HG03025 (cell line): ENCODE measurements around the gene USP50.
"Not testable (repeated sequence)": the region's sequence is repeated elsewhere in the genome, so short reads cannot be mapped to it uniquely, and the experiment has no call there.

Source experiments
- ATAC-seq: cut with Tn5 transposase; IDR thresholded peaks from one replicate; pipeline ENCODE4 v1.9.1; 2021; ENCODE audit warnings: mild to moderate bottlenecking, moderate library complexity; ENCODE audit not compliant: unreplicated experiment, low FRiP score

Gene USP50

DNA sequence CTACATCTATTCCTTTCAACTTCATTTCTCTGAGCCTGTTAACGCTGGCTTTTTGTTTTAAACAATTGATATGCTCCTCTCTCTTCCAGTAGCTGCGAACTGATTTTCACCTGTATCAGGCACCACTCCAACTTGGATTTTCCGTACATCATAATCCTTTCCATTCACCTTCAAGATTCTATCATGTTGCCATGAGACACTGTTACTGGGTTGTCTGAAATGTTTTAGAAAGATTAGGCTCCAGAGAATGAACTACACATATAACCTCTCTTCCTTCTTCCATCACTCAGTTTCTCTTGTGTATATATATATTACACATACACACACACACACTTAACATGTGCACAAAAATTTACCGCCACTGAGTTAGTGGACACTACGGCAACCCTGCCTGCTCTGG is at the start of gene USP50:
Gene USP50, minus strand, starts transcription at position 101 of the 400 bp plus-strand sequence. CDS start 141 bp downstream, outside the sequence.
- no peak for ATAC-seq

DNA sequence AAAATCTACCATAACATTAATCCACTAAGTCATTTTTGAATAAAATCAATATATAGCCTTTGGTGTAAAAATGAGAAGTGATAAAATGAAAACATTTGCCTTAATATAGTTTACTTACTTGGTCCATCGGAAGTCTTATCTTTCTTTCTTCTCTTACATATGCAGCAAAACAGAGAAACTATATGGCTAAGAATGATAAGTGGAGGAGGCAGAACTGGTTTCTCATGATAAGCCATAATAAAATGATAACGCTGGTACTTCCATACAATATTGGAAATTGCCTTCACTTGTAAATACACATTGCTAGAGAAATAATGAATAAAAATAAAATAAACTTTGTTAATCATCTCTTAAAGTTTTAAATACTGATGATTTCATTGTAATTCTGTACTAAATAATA is 47.8 kb upstream of the USP50 start:
- no peak for ATAC-seq

GRCh38 chr15:50593761-50594160 is 47.3 kb upstream of the USP50 start:
- ATAC-seq, result no peak

DNA sequence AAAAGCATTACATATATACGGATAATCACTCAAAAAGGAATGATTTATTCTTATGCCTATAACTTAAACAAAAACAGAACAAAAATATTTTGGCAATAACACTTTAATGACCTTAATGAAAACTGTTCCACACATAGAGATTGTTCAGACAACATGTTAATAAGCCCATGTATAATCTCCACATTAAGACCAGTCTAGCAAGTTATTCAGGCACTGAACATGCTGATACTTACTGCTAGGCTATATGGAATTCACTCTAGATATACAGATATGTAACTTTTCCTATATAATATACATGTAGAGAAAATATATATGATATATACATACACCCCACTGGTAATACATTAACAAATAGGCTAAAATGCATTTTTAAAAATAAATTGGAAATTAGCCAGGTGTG is 43.8 kb upstream of the USP50 start:
- no peak for ATAC-seq

DNA sequence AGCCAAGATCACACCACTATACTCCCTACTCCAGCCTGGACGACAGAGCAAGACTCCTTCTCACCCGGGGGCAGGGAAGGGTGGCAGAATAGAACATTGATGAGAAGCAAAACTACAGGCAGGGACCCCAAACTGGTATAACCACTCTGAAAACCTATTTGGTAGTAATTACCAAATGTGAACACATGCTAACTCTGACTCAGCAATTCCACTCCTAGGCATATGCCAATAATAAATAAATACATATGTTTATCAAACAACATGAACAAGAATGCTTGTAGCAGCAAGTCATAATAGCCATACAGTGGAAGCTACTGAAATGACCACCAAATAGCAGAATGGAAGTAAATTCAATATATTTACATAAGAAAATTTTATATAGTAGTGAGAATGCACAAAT is 31.0 kb upstream of the USP50 start:
- no peak for ATAC-seq

- no peak for ATAC-seq
These were observed 29.7 kb upstream of the USP50 start for GRCh38 chr15:50576166-50576565.

DNA sequence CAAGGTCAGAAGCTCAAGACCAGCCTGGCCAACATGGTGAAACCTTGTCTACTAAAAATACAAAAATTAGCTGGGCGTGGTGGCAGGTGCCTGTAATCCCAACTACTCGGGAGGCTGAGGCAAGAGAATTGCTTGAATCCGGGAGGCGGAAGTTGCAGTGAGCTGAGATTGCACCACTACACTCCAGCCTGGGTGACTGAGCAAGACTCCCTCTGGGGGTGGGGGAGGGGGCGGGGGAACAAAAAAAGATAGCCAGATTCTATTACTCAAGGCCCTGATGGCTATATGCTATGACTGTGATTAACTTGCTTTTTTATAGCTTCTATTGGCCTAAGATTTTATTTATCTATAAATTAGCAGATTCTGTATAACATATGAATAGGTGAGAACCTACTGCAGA is 27.4 kb upstream of the USP50 start:
- ATAC-seq, result not testable (repeated sequence)

DNA sequence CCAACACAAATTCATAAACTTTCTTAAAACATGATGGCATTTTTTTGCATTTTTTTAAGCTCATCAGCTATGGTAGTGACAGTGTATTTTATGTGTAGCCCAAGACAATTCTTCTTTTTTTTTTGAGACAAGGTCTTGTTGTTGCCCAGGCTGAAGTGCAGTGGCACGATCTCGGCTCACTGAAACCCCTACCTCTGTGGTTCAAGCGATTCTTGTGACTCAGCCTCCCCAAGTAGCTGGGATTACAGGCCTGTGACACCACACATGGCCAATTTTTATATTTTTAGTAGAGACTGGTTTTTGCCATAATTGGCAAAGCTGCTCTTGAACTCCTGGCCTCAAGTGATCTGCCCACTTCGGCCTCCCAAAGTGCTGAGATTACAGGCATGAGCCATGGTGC is 17.3 kb upstream of the USP50 start:
- ATAC-seq, result no peak

- no peak for ATAC-seq
These were observed 16.5 kb upstream of the USP50 start for GRCh38 chr15:50562735-50563640.

GRCh38 chr15:50558012-50558411 is 11.5 kb upstream of the USP50 start:
- ATAC-seq, result no peak

DNA sequence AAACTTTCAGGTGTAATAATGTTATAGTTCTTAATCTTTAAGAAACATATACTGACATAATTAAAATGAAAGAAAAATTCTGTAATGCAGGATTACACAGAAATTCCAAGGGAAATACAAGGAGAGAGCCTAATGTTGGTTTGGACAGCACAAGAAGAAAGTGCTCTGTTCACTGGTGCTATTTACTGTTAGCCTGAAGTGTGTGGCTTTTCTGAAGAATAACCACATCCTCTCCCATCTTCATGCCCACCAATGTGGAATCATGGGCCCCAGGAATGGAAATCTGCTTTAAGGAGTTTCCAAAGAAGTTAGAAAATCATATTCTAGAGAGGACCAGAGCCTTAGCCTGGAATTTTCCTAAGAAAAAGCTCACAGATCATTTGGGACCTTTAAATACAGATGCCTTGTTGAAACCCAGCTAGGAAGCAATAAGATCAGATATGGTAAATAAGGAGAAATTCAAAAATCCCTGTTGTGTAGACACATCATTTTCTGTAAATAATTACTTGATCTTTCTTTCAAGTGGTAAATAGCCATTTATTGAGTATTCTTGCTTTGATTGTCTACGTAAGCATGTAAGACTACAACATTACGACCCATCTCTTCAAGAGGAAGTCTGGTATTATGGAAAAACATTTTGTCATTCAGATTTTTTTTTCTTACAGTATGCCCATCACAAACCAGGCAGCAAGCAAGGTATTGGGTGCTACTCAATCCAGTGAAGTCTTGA is 10.3 kb upstream of the USP50 start:
- no peak for ATAC-seq

- ATAC-seq, result no peak
These were observed 5.8 kb upstream of the USP50 start for GRCh38 chr15:50552238-50552637.

DNA sequence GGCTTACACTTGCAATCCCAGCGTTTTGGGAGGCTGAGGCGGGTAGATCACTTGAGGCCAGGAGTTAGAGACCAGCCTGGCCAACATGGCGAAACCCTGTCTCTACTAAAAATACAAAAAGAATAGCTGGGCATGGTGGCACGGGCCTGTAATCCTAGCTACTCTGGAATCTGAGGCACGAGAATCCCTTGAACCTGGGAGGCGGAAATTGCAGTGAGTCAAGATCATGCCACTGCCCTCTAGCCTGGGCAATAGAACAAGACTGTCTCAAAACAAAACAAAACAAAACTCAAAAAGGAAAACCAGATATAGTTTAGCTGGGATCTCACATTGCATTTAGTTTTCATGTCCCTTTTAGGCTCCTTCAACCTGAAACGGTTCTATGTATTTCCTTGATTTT is 2.9 kb upstream of the USP50 start:
- ATAC-seq, result no peak

- no peak for ATAC-seq
These were observed 2.1 kb downstream of the USP50 start for GRCh38 chr15:50544368-50544767.

GRCh38 chr15:50543556-50543955 is 2.9 kb downstream of the USP50 start:
- ATAC-seq, result no peak

DNA sequence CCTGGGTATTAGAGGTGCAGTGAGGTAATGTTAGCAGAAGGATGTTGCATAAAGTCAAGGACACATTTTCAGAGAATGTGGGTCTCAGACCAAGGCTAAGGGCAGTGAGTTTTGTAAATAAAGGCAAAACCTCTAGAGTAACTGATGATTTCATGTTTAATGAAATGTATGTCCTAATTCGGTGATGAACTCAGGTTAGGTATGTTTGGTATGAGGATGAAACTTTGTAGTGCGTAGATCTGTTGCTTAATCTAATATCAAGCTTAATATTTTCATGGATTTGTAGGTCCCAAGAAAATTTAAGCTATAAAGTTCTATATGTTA is 3.6 kb downstream of the USP50 start:
- no peak for ATAC-seq

- ATAC-seq, result no peak
These were observed 14.7 kb downstream of the USP50 start for GRCh38 chr15:50531766-50532165.

DNA sequence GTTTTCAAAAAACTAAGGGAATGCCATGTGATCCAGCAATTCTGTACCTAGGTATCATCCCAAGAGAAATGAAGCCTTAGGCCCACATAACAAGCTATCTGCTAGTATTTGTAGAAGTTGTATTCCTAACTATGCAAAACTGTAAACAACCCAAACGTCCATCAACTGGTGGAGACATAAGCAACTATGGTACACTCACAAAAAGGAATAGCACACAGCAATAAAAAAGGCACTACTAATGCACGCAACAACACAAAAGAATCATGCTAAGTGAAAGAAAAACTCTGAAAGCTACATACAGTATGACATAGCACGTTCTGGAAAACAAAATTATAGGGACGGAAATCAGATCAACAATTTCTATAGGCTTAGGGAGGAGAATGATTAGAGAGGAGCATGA is 15.3 kb downstream of the USP50 start:
- no peak for ATAC-seq

DNA sequence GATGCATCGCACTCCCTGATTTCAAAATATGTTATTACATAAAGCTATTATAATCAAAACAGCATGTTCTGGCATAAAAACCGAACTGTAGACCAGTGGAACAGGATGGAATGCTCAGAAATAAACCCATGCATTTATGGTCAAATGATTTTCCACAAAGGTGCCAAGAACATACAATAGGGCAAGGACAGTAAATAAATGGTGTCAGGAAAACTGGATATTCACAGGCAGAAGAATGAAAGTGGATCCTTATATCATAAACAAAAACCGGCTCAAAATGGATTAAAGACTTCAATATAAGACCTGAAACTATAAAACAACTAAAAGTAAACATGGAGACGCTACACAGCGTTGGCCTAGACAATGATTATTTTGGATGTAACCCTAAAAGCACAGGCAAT is 22.6 kb downstream of the USP50 start:
- ATAC-seq, result no peak

DNA sequence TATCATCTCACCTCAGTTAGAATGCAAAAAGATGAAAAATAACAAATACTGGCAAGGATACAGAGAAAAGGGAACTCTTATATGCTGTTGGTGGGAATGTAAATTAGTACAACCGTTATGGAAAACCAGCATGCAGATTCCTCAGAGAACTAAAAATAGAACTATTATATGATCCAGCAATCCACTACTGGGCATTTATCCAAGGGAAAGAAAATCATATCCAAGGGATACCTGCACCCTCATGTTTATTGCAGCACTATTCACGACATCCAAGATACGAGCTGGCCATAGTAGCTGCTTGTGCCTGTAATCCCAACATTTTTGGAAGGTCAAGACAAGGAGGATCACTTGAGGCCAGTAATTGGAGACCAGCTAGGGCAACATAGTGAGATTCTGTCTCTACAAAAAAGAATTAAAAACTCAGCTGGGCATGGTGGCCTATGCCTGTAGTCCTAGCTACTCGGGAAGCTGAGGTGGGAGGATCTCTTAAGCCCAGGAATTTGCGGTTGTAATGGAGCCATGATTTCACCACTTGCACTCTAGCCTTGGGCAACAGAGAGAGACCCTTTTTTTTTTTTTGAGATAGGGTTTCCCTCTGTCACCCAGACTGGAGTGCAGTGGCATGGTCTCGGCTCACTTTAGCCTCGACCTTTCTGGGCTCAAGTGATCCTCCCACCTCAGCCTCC is 26.6 kb downstream of the USP50 start:
- ATAC-seq, result no peak

DNA sequence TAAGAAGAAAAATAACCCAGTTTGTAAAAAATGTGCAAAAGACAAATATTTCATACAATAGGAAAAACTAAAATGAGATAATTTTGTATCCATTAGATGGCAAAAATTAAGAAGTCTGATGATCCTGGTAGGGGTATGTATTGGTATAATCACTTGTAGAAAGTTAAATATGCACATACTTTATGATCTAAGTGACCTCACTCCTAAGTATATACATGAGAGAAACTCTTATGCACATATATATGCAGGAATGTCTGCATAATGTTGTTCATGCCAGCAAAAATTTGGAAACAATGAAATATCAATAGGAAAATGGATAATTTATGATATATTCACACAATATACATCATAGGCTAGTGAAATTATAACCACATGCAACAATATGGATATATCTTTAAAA is 33.5 kb downstream of the USP50 start:
- no peak for ATAC-seq
